ENCODE data around the gene HSD17B3. TPM values are rescaled to one million over a fixed set of nuclear protein-coding genes. Genes with fewer than 3 reads are reported as not detected.

Gene HSD17B3
- polyA plus RNA-seq, 1 donor from 2014 or later = not detected

GRCh38 chr9:96304230-96304629, 2.3 kb upstream of the HSD17B3 start:
- Histone ChIP-seq H3K9ac (ENCODE audit: low read length) (no peak overlapping the region), H3K4me2 (ENCODE audit: low read length) (no peak overlapping the region), H4K20me1 (ENCODE audit: insufficient read depth) (no peaks in the 10 kb centered on the region), H3K4me3 (ENCODE audit: low read length) (no peak overlapping the region), H3K27ac (ENCODE audit: low read length) (no peak overlapping the region), H3K79me2 (replicated peaks; ENCODE audit: insufficient read depth, low read length) (no peaks in the 10 kb centered on the region), H3K36me3 (ENCODE audit: insufficient read depth, low read length) (no peaks in the 10 kb centered on the region), H2AFZ (ENCODE audit: low read depth, low read length) (no peak overlapping the region), H3K9me2 (ENCODE audit: insufficient read depth, low read length) (no peaks in the 10 kb centered on the region), H3K27me3 (ENCODE audit: insufficient read depth, low read depth, low read length) (no peaks in the 10 kb centered on the region), H3F3A (ENCODE audit: insufficient read depth, low read length, poor library complexity, severe bottlenecking) (no peaks in the 10 kb centered on the region), H3K9me3 (ENCODE audit: low read length) (no peaks in the 10 kb centered on the region)
- TF ChIP-seq SMC3 (conservative IDR thresholded peaks at IDR 0.05; ENCODE audit: poor library complexity) (no peak), POLR2AphosphoS5 (IDR thresholded peaks at IDR 0.05) (no peak), CTCF (IDR thresholded peaks at IDR 0.05; ENCODE audit: poor library complexity, severe bottlenecking) (no peak), EP300 (conservative IDR thresholded peaks at IDR 0.05; ENCODE audit: poor library complexity, severe bottlenecking) (no peak)

GRCh38 chr9:96299823-96300222, 2.2 kb downstream of the HSD17B3 start:
- Histone ChIP-seq H3K9ac (ENCODE audit: low read length) (no peak overlapping the region), H3K4me2 (ENCODE audit: low read length) (no peak overlapping the region), H2AFZ (ENCODE audit: low read depth, low read length) (no peak overlapping the region), H3K9me2 (ENCODE audit: insufficient read depth, low read length) (no peaks in the 10 kb centered on the region), H3K27ac (ENCODE audit: low read length) (no peak overlapping the region), H3K36me3 (ENCODE audit: insufficient read depth, low read length) (no peaks in the 10 kb centered on the region), H3K4me3 (ENCODE audit: low read length) (no peak overlapping the region), H3K79me2 (replicated peaks; ENCODE audit: insufficient read depth, low read length) (no peaks in the 10 kb centered on the region), H4K20me1 (ENCODE audit: insufficient read depth) (no peaks in the 10 kb centered on the region), H3K9me3 (ENCODE audit: low read length) (no peaks in the 10 kb centered on the region), H3F3A (ENCODE audit: insufficient read depth, low read length, poor library complexity, severe bottlenecking) (no peaks in the 10 kb centered on the region), H3K27me3 (ENCODE audit: insufficient read depth, low read depth, low read length) (no peaks in the 10 kb centered on the region)
- TF ChIP-seq EZH2 (IDR thresholded peaks at IDR 0.05; ENCODE audit: borderline replicate concordance, insufficient read depth, low read length, poor library complexity, severe bottlenecking) = no peak
- no peak for TF ChIP-seq CTCF (IDR thresholded peaks at IDR 0.05; ENCODE audit: poor library complexity, severe bottlenecking)

GRCh38 chr9:96294159-96294545, 7.8 kb downstream of the HSD17B3 start:
- H3K36me3 ChIP-seq (ENCODE audit: insufficient read depth, low read length) = no peaks in the 10 kb centered on the region
- no peak overlapping the region for H2AFZ ChIP-seq (ENCODE audit: low read depth, low read length)
- H3K27me3 ChIP-seq (ENCODE audit: insufficient read depth, low read depth, low read length) = no peaks in the 10 kb centered on the region
- H3K9me2 ChIP-seq (ENCODE audit: insufficient read depth, low read length) = no peaks in the 10 kb centered on the region
- TF ChIP-seq RAD21 (conservative IDR thresholded peaks at IDR 0.05) (no peak), POLR2AphosphoS5 (IDR thresholded peaks at IDR 0.05) (no peak), EP300 (conservative IDR thresholded peaks at IDR 0.05; ENCODE audit: poor library complexity, severe bottlenecking) (no peak), TAF1 (IDR thresholded peaks at IDR 0.05; ENCODE audit: low read depth) (no peak)
- H3K79me2 ChIP-seq (replicated peaks; ENCODE audit: insufficient read depth, low read length) = no peaks in the 10 kb centered on the region
- no peak overlapping the region for H3K4me2 ChIP-seq (ENCODE audit: low read length)
- H4K20me1 ChIP-seq (ENCODE audit: insufficient read depth) = no peaks in the 10 kb centered on the region
- no peak overlapping the region for H3K4me3 ChIP-seq (ENCODE audit: low read length)
- H3F3A ChIP-seq (ENCODE audit: insufficient read depth, low read length, poor library complexity, severe bottlenecking) = no peaks in the 10 kb centered on the region
- no peak overlapping the region for H3K9ac ChIP-seq (ENCODE audit: low read length)
- H3K27ac ChIP-seq (ENCODE audit: low read length) = no peak overlapping the region
- H3K9me3 ChIP-seq (ENCODE audit: low read length) = no peaks in the 10 kb centered on the region
